Measurements from ENCODE around the gene ACAA1.

ACAA1 gene

DNA sequence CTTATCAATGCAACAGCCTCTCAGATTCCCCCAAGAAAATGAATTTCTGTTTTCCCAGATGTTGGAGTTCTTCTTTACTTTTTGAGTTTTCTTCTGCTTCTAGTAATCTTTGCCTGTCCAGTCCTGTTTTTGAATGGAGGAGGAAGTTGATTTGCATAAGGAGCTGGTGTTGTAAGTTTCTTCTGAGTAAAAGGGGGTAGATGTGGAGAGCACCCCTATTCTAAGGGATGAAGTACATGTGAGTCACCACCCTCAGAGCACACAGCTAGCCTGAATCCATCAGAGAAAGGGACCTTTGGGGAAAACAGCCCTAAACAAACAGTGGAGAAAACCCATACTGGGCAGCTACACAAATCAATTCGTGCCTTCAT is 34.5 kb downstream of the ACAA1 start:
- H3K27me3 ChIP-seq (ENCODE audit: control insufficient read depth, insufficient read depth, low read length): no peaks in the 10 kb centered on the region
- no peak overlapping the region for H3K9ac ChIP-seq (ENCODE audit: low read length)
- no peak overlapping the region for H3K27ac ChIP-seq (ENCODE audit: low read length)
- H3K4me1 ChIP-seq (ENCODE audit: control insufficient read depth, low read depth, low read length): peaks cover 29% of the 10 kb centered on the region
- no peak overlapping the region for H3K4me3 ChIP-seq (ENCODE audit: low read length)
- H3K36me3 ChIP-seq (ENCODE audit: control insufficient read depth, low read depth, low read length): no peaks in the 10 kb centered on the region
- peaks cover 3% of the 10 kb centered on the region for H3K9me3 ChIP-seq (ENCODE audit: control insufficient read depth, low read depth, low read length)

DNA sequence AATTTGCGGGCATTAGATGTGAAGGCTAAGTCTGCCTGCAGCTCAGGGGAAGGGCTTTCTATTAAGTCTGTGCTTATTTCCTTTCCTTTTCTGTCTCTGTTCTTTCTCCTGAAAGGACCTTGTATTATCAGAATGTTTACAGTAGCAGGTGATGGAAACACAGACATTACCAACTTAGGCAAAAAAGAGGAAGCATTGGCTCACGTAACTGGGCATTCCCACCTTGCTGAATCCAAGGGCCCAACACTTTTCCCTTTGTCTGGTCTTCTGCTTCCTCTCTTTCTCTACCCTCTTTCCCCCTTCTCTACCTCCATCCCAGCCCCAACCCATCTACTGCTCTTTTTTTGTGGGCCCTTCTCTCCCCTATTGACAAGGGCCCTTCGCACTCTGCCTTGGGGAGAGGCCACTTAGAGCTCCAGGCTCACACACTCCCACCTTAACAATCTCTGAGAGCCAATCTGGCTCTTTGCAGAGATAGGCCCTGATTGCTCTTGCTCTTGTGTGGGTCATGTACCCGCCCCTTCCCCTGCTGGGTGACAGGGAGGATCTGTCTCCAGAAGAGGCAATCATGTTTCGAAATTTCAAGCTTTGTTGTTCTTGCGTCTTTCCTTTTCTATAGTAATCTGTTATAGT is 35.0 kb downstream of the ACAA1 start:
- Histone ChIP-seq H3K9me3 (ENCODE audit: control insufficient read depth, low read depth, low read length) (peaks cover 3% of the 10 kb centered on the region), H3K27me3 (ENCODE audit: control insufficient read depth, insufficient read depth, low read length) (no peaks in the 10 kb centered on the region), H3K4me3 (ENCODE audit: low read length) (no peak overlapping the region), H3K27ac (ENCODE audit: low read length) (no peak overlapping the region), H3K36me3 (ENCODE audit: control insufficient read depth, low read depth, low read length) (no peaks in the 10 kb centered on the region), H3K4me1 (ENCODE audit: control insufficient read depth, low read depth, low read length) (peaks cover 29% of the 10 kb centered on the region), H3K9ac (ENCODE audit: low read length) (no peak overlapping the region)

GRCh38 chr3:38100498-38100897 is 36.4 kb downstream of the ACAA1 start:
- peaks cover 3% of the 10 kb centered on the region for H3K9me3 ChIP-seq (ENCODE audit: control insufficient read depth, low read depth, low read length)
- H3K27ac ChIP-seq (ENCODE audit: low read length): no peak overlapping the region
- H3K36me3 ChIP-seq (ENCODE audit: control insufficient read depth, low read depth, low read length): no peaks in the 10 kb centered on the region
- no peak overlapping the region for H3K9ac ChIP-seq (ENCODE audit: low read length)
- H3K27me3 ChIP-seq (ENCODE audit: control insufficient read depth, insufficient read depth, low read length): no peaks in the 10 kb centered on the region
- H3K4me3 ChIP-seq (ENCODE audit: low read length): no peak overlapping the region
- H3K4me1 ChIP-seq (ENCODE audit: control insufficient read depth, low read depth, low read length): peaks cover 29% of the 10 kb centered on the region

- Histone ChIP-seq H3K4me1 (ENCODE audit: control insufficient read depth, low read depth, low read length) (peaks cover 29% of the 10 kb centered on the region), H3K27ac (ENCODE audit: low read length) (no peak overlapping the region), H3K27me3 (ENCODE audit: control insufficient read depth, insufficient read depth, low read length) (no peaks in the 10 kb centered on the region)
Observed at GRCh38 chr3:38099518-38099917, 37.4 kb downstream of the ACAA1 start.

DNA sequence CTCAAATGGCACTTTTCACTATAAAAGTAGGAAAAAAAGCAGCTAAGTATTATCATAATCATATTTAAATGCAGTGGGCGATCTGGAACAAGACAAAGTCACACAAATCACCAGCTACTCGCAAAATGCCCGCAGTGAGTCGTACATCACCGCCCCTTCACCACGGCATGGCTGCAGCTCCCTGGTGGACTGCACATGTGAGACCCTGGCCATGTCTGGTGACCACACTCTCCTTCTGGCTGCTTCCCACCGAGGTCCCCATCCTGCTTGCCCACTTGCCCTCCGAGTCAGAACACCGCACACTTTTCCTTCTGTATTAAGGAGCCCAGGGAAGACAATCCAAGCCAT is 38.6 kb downstream of the ACAA1 start:
- Histone ChIP-seq H3K9me3 (ENCODE audit: control insufficient read depth, low read depth, low read length) (no peaks in the 10 kb centered on the region), H3K4me1 (ENCODE audit: control insufficient read depth, low read depth, low read length) (peaks cover 29% of the 10 kb centered on the region), H3K27ac (ENCODE audit: low read length) (no peak overlapping the region), H3K4me3 (ENCODE audit: low read length) (no peak overlapping the region), H3K36me3 (ENCODE audit: control insufficient read depth, low read depth, low read length) (no peaks in the 10 kb centered on the region), H3K27me3 (ENCODE audit: control insufficient read depth, insufficient read depth, low read length) (no peaks in the 10 kb centered on the region), H3K9ac (ENCODE audit: low read length) (no peak overlapping the region)

More at GRCh38 chr3:38099518-38099917, 37.4 kb downstream of the ACAA1 start:
- Histone ChIP-seq H3K36me3 (ENCODE audit: control insufficient read depth, low read depth, low read length) (no peaks in the 10 kb centered on the region), H3K4me3 (ENCODE audit: low read length) (peak overlapping the region; percentile 25), H3K9ac (ENCODE audit: low read length) (no peak overlapping the region), H3K9me3 (ENCODE audit: control insufficient read depth, low read depth, low read length) (no peaks in the 10 kb centered on the region)

- H3K9ac ChIP-seq (ENCODE audit: low read length): no peak overlapping the region
- H3K27me3 ChIP-seq (ENCODE audit: control insufficient read depth, insufficient read depth, low read length): no peaks in the 10 kb centered on the region
- peaks cover 28% of the 10 kb centered on the region for H3K4me1 ChIP-seq (ENCODE audit: control insufficient read depth, low read depth, low read length)
- H3K36me3 ChIP-seq (ENCODE audit: control insufficient read depth, low read depth, low read length): no peaks in the 10 kb centered on the region
- no peaks in the 10 kb centered on the region for H3K9me3 ChIP-seq (ENCODE audit: control insufficient read depth, low read depth, low read length)
- H3K27ac ChIP-seq (ENCODE audit: low read length): no peak overlapping the region
- H3K4me3 ChIP-seq (ENCODE audit: low read length): no peak overlapping the region
Observed at GRCh38 chr3:38097446-38098375, 39.2 kb downstream of the ACAA1 start.

DNA sequence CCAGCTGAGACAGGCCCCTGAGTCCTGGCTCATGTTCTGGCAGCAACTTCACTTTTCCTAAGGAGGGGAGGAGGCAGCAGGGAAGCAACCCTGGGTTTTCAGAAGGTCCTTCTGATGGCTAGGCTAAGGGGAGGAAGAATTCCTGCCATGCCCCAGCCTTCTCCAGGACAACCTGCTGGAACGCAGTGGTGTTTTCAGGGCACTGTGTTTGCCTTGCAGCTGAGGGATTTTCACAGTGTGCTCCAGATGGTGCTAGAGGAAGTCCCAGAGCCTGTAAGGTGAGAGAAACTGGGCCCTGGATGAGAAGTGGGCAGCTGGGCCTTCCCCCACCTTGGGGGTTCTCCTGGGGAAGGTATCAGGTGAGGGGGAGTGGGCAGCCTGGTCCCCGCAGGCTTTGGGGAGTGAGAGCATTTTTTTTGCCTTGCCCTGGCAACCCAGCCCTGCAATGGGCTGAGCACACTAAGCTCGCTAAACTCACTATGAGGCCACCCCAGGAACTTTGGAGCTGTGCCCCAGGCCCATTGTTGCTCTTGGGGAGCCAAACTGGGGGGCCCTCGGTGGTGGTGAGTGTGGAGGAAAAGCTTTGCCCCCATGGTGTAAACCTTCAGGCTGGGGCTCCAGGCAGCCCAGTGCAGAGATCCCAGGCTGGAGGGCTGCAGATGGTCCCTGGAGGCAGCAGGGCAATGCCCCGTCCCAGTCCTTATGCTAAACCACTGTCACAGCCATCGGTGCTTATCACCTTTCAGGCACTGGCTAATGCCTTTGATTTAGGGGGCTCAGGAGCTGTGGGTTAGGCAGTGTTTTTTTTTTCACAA is 41.1 kb downstream of the ACAA1 start:
- Histone ChIP-seq H3K27me3 (ENCODE audit: control insufficient read depth, insufficient read depth, low read length) (no peaks in the 10 kb centered on the region), H3K27ac (ENCODE audit: low read length) (no peak overlapping the region), H3K4me3 (ENCODE audit: low read length) (no peak overlapping the region), H3K9ac (ENCODE audit: low read length) (no peak overlapping the region), H3K4me1 (ENCODE audit: control insufficient read depth, low read depth, low read length) (peaks cover 15% of the 10 kb centered on the region), H3K9me3 (ENCODE audit: control insufficient read depth, low read depth, low read length) (no peaks in the 10 kb centered on the region), H3K36me3 (ENCODE audit: control insufficient read depth, low read depth, low read length) (no peaks in the 10 kb centered on the region)

DNA sequence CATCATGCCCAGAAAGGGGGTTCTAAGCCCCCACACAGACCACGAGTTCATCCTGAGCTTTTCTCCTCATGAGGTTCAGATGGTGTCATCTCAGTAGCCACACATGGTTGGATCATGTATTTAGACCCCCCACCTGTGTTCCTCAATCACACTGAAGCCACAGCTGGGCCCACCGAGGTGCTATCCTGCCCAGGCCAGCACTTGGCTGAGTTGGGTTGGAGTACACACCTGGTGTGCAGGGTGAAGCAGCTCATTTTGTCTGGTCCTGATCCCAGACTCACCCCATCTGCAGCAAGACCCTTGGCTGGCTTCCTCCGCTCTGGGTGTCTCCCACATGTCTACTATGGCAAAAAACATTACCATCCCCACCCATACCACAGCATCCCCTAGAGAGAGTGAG is 41.9 kb downstream of the ACAA1 start:
- no peak overlapping the region for H3K4me3 ChIP-seq (ENCODE audit: low read length)
- H3K9me3 ChIP-seq (ENCODE audit: control insufficient read depth, low read depth, low read length): no peaks in the 10 kb centered on the region
- no peak overlapping the region for H3K9ac ChIP-seq (ENCODE audit: low read length)
- H3K27me3 ChIP-seq (ENCODE audit: control insufficient read depth, insufficient read depth, low read length): no peaks in the 10 kb centered on the region
- no peak overlapping the region for H3K27ac ChIP-seq (ENCODE audit: low read length)
- H3K4me1 ChIP-seq (ENCODE audit: control insufficient read depth, low read depth, low read length): peaks cover 13% of the 10 kb centered on the region
- H3K36me3 ChIP-seq (ENCODE audit: control insufficient read depth, low read depth, low read length): no peaks in the 10 kb centered on the region

- Histone ChIP-seq H3K9ac (ENCODE audit: low read length) (no peak overlapping the region), H3K4me3 (ENCODE audit: low read length) (no peak overlapping the region), H3K27ac (ENCODE audit: low read length) (no peak overlapping the region), H3K27me3 (ENCODE audit: control insufficient read depth, insufficient read depth, low read length) (no peaks in the 10 kb centered on the region), H3K36me3 (ENCODE audit: control insufficient read depth, low read depth, low read length) (no peaks in the 10 kb centered on the region), H3K4me1 (ENCODE audit: control insufficient read depth, low read depth, low read length) (no peaks in the 10 kb centered on the region), H3K9me3 (ENCODE audit: control insufficient read depth, low read depth, low read length) (no peaks in the 10 kb centered on the region)
Observed at GRCh38 chr3:38090453-38090852, 46.5 kb downstream of the ACAA1 start.

DNA sequence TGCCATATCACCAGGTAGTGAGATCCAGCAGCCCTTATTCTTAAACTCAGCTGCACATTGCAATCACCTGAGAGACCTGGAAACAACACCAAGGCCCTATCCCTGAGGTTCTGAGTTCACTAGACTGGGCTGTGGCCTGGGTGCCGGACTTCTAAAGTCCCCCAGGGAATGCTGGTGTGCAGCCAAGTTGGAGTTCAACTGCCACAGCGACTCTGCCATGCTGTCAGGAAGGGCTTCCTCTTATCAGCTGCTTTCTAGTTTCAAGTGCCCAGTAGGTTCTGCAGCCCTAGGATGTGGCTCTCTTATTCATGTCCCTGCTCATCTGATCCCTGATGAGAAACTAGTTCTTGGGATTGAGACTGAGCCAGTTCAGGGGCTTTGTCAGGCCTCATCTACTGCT is 47.8 kb downstream of the ACAA1 start:
- Histone ChIP-seq H3K27ac (ENCODE audit: low read length) (no peak overlapping the region), H3K9ac (ENCODE audit: low read length) (no peak overlapping the region), H3K27me3 (ENCODE audit: control insufficient read depth, insufficient read depth, low read length) (no peaks in the 10 kb centered on the region), H3K4me3 (ENCODE audit: low read length) (no peak overlapping the region), H3K4me1 (ENCODE audit: control insufficient read depth, low read depth, low read length) (no peaks in the 10 kb centered on the region), H3K36me3 (ENCODE audit: control insufficient read depth, low read depth, low read length) (no peaks in the 10 kb centered on the region), H3K9me3 (ENCODE audit: control insufficient read depth, low read depth, low read length) (peaks cover 3% of the 10 kb centered on the region)

All from iPS-18a (cell line).